HG02588 (cell line): Measurements from ENCODE around the gene SSTR5.

ENCODE experiments used
- ATAC-seq: cut with Tn5 transposase; IDR thresholded peaks from one replicate; pipeline ENCODE4 v1.9.1; 2021; ENCODE audit warnings: mild to moderate bottlenecking, moderate library complexity; ENCODE audit not compliant: unreplicated experiment

SSTR5 gene

DNA sequence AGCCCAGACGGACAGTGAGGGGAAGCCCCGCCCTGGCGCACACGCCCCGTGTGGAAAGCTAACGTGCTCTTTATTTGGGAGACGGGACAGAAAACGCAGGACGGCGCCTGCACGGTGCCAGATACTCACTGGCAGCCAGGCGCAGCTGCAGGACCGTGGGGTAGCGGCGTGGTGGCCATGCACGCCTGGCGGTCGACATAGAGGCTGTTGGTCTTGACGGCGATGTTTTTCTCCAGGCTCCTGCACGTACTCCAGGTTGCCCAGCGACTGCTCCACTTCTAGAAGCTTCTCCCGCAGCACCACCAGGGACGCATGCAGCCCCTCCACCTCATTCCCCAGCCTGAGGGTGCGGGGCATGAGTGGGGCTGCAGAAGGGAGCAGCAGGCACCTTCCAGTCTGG, 28.6 kb downstream of the SSTR5 start:
- no peak for ATAC-seq

- ATAC-seq = no peak
Observed at GRCh38 chr16:1101573-1102332, 29.2 kb downstream of the SSTR5 start.

GRCh38 chr16:1102333-1102700, 29.8 kb downstream of the SSTR5 start:
- ATAC-seq = no peak

DNA sequence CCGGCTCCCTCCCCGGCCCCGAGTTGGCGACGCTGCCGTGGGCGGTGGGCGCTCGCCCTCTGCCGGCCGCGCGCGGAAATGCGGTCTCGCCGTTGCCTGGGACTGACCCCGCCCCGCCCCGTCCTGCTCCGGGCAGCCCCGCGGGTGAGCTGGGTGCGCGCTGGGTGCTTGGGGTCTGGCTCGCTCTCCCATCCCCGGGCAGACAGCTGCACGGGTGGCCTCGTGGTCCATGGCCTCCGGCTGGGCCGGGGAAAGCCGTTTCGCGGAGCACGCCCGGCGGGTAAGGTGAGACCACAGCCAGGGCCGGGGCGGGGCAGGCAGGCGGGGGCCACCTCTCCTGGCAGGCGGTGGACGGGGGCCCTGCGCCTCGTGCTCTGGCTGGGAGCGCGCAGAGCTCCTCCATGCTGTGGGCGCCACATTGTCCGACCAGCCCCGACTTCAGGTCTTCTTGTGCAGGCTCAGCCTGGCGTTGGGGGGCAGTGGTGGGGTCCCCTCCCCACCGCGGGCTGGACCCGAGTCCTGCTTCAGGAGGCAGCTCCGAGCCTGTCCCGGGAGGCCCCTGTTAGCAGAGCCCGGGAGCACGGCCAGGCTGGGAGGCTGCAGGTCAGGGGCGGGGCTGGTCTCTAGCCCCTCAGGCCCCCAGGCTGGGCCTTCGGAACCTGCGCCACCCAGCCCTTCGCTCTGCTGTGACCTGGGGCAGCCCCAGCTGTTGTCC, 30.5 kb downstream of the SSTR5 start:
- ATAC-seq = no peak

GRCh38 chr16:1103636-1103980, 31.1 kb downstream of the SSTR5 start:
- no peak for ATAC-seq

- ATAC-seq = no peak
Observed at GRCh38 chr16:1105888-1106620, 33.5 kb downstream of the SSTR5 start.

DNA sequence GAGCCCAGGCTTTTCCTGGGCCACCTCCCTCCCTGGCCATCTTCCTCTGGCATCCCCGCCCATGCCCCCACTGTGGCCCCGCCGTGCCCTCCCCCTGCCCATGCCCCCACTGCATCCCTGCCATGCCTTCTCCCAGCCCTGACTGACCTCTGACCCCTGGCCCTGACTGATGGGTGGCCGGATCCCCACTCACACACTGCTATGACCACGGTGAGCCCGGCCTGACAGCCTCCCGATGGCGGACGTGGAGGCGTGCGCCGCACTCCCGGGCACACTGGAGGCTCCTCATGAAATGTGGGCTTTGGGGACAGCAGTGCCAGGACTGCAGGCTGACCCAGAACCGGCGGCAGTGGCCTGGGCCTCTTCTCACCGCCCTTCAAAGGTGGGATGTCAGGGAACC, 34.1 kb downstream of the SSTR5 start:
- ATAC-seq = no peak

GRCh38 chr16:1107141-1107540, 34.6 kb downstream of the SSTR5 start:
- ATAC-seq = no peak

- ATAC-seq = no peak
Observed at GRCh38 chr16:1107731-1108130, 35.2 kb downstream of the SSTR5 start.

DNA sequence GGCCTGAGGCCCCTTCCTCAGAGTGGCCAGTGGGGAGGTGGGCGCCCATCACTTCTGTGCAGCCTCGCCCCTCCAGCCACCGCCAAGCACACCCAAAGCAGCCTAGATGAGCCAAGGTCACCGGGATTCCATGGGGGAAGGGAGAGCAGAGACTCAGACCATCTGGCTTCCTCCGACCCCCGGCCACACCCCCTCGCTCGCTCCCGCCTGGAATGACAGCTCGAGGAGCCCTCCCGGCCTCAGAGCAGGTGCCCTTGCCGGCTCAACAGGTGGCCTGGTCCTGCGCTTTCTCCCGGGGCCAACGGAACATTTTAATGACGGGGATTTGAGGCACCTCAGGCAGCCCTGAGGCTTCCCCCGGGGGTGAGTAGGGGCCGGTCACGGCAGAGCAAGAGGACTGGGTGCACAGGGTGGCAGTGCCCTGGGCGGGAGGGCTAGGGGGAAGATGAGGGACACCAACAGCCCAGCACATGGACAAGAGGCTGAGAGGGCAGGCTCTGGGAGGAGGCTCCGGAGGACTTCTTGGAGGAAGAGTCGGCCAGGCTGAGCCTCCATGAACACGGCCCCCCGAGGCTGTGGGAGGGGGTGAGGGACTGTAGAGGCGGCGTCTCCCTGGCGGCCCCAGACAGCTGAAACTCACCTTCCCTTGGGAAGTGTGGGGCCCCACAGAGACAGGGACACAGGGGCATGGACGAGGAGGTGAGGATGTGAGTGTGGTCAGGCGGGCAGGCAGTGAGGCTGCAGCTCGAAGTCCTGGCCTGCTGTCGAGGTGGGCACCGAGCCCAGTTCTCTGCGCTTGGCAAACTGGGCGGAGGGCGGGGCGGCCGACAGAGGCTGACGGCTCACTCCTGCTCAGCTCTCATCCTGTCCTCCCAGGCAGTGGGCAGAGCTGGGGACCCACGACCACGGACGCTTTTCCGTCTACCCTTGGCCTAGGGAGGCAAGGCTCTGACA, 36.0 kb downstream of the SSTR5 start:
- ATAC-seq = no peak

DNA sequence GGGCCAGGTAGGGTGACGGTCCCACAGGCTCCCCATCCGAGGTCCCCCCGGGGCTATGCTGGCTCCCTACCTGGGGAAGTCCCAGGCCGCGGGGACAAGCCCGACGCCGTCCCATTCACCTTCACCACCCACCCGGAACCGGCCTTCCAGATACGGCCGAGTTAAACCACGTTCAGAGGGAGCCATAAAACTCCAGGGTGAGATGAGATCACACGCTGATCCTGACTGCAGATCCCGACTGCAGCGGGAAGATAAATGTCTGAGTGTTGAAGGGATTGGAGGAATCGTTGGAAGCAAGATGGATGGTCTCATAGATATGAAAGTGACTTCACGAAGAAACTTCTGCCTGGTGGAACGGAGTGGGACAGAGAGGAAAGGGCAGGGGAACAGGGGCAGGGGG, 37.1 kb downstream of the SSTR5 start:
- ATAC-seq = no peak

GRCh38 chr16:1112506-1113184, 40.1 kb downstream of the SSTR5 start:
- no peak for ATAC-seq

DNA sequence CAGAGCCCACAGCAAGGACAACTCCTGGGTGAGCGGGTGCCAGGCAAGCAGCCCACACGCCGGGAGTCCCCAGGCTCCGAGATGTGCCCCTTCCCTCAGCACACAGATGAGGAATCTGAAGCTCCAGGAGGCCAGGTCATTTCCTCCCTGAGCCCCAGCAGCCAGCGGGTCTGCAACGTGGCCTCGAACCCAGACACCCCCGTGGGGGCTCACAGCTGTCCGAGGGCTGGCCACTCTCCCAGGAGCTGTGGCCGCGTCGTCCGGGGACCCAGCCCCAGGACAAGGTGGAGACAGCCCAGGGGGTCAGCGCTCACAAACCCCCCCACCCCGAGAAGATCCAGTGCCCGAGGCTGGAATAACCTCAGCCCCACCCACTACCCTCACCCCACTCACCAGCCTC, 40.9 kb downstream of the SSTR5 start:
- no peak for ATAC-seq

- ATAC-seq = no peak
Observed at GRCh38 chr16:1113889-1114526, 41.5 kb downstream of the SSTR5 start.

DNA sequence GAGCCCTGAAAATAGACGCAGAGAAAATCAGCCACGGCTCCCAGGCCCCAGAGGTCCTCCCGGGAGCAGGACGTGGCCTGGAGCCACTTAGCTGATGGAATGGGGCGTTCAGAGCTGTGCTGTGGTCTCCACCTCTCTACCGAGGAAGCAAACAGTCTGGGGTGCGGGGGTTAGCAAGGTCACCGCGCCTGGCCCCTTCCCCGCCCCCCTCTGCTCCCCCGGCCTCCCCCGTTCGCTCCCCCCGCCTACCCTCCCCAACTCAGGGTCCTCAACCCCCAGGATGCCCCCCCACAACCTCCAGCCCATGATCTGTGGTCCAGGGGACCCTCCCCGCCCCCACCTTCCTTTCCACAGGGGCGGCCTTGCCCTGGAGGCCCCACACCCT, 44.1 kb downstream of the SSTR5 start:
- ATAC-seq = no peak

DNA sequence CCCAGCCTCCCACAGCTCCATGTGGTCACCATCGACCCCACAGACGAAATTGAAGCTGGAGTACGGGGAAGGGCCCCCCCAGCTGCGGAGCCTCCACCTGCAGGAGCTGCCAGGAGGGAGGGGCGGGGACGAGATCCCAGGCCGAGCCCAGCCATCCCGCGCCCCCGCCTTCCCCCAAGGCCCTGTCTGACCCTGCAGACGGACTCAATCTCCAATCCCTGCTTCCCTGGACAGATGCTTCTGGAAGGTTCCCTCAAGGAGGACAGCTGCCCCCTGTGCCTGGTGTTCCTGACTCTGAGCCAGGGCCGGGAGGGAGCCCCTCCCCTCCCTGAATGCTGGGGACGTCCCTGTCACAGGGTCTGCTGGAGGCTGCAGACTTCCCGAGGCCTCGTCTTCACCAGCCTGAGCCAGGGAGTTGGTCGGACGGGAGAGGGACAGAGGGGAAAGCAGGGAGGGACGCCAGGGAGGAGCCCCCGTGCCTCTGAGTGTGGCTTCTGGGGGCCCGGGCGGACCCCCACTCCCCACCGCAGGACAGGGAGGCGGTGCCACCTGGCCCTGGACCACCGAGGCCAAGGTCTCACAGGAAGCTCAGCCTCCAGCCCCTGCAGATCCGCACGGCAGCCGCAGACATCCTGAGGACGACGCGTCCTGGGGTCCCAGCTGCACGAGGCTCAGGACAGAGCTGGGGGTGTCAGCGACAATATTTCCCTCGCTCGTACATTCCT, 44.8 kb downstream of the SSTR5 start:
- ATAC-seq = no peak

DNA sequence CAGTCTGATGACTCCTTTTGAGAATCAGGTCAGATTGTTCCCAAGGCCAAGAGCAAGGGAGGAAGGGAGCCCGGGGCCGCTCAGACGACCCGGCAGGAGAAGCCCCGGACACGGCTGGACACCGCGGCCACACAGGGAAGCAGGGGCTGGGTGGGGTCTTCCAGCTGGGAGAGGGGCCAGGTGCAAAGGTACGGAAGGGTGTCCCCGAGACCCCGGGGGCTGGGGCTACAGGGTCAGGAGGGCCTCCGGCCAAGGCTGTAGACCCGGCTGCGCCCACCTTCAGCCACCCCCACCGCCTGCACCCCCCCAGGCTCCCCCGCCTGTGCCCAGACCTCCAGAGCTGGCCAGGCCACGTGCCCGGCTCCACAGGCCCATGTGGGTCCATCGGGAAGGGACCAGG, 45.4 kb downstream of the SSTR5 start:
- no peak for ATAC-seq

DNA sequence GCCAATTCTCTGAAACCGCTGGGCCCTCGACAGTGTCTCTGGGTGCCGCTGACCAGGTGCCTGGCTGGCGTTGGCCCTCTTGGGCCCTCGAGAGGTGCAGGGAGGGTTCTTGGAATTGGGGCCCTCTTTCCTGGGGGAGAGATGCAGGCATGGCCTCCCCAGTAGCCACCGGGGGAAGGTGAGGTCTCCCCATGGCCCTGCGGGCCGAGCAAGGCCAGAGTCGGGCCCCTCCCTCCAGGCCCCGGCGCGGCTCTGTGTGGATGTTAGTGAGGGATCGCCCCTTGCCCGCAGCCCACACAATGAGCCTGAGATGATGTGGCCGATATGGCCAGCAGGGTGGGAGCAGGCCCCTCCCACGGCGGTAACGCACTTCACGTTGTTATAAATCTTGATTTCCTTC, 46.6 kb downstream of the SSTR5 start:
- no peak for ATAC-seq
